IPS-15b (cell line): ENCODE measurements around the gene KANSL1.

Source experiments
- H3K27me3 ChIP-seq: one replicate; pipeline ENCODE4 v1.6.1; 2013; ENCODE audit warnings: low read length; ENCODE audit not compliant: control insufficient read depth, insufficient read depth
- H3K36me3 ChIP-seq: one replicate; pipeline ENCODE4 v1.6.1; 2013; ENCODE audit warnings: low read length; ENCODE audit not compliant: control insufficient read depth, insufficient read depth
- H3K4me1 ChIP-seq: one replicate; pipeline ENCODE4 v1.6.1; 2013; ENCODE audit warnings: mild to moderate bottlenecking, low read length; ENCODE audit not compliant: control insufficient read depth, insufficient read depth
- H3K4me3 ChIP-seq: one replicate; pipeline ENCODE4 v1.5.1; 2013; ENCODE audit warnings: low read depth, low read length
- H3K9ac ChIP-seq: one replicate; pipeline ENCODE4 v1.6.1; 2013; ENCODE audit warnings: low read depth, mild to moderate bottlenecking, low read length
- H3K9me3 ChIP-seq: one replicate; pipeline ENCODE4 v1.6.1; 2013; ENCODE audit warnings: mild to moderate bottlenecking, low read length; ENCODE audit not compliant: control insufficient read depth, insufficient read depth

Gene KANSL1

DNA sequence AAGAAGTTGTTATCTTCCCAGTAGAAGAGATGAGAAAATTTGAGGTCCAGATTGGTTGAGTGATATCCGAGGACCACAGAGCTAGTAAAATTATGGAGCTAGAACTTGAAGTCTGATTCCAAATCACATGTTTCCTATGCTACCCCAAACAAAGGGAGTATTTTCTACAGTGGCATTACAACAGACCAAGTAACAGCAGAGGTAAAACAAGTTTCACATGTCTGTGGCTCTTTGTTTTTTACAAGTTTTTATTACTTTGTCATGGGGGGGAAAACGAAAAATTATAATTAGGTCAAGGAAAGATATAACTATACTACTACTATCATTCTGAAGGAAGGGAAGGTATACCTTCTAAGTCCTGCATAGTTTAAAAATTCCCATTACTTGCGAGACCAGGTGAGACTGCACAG lies 49.4 kb downstream of the KANSL1 start:
- Histone ChIP-seq H3K9me3 (no peaks in the 10 kb centered on the region), H3K4me1 (peaks cover 4% of the 10 kb centered on the region), H3K27me3 (no peaks in the 10 kb centered on the region), H3K9ac (no peak overlapping the region), H3K36me3 (no peaks in the 10 kb centered on the region), H3K4me3 (no peak overlapping the region)

DNA sequence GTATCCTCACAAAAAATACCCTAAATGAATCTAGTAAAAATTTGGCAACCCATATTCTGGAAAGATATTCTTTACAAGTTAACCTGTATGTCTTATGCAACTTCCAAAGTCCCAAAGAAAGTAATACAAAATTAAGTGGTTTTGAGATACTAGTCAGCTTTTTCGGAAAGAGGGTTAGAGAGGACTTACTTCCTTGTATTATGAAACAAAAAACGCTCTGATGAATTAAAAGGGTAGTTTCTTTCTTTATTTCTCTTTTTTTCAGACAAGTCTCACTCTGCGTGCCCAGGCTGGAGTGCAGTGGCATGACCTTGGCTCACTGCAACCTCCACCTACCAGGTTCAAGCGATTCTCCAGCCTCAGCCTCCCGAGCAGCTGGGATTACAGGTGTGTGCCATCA lies 51.6 kb downstream of the KANSL1 start:
- Histone ChIP-seq H3K4me3 (no peak overlapping the region), H3K9me3 (no peaks in the 10 kb centered on the region), H3K9ac (no peak overlapping the region), H3K27me3 (no peaks in the 10 kb centered on the region), H3K36me3 (no peaks in the 10 kb centered on the region), H3K4me1 (peaks cover 2% of the 10 kb centered on the region)

DNA sequence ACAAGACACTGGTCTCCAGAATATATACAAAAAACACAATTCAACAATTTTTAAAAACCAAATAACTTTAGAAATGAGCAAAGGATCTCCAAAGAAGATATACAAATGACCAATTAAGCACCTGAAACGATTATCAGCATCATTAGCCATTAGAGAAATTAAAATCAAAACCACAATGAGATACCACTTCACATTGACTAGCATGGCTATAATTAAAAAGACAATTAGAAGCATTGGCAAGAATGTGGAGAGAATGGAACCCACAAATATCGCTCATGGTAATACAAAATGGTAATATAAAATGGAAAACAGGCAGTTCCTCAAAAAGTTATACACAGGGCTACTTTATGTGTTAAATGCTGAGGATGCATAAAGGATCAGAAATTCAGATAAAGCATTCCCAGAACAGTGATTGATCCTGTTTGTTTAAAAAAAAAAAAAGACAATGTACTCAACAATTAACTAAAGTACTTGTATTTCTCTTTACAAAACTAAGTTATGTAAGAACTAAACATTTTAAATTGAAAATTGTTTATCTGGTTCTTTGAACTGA lies 52.5 kb downstream of the KANSL1 start:
- H3K9ac ChIP-seq = no peak overlapping the region
- H3K4me1 ChIP-seq = peaks cover 2% of the 10 kb centered on the region
- no peaks in the 10 kb centered on the region for H3K27me3 ChIP-seq
- no peak overlapping the region for H3K4me3 ChIP-seq
- H3K36me3 ChIP-seq = no peaks in the 10 kb centered on the region
- no peaks in the 10 kb centered on the region for H3K9me3 ChIP-seq

DNA sequence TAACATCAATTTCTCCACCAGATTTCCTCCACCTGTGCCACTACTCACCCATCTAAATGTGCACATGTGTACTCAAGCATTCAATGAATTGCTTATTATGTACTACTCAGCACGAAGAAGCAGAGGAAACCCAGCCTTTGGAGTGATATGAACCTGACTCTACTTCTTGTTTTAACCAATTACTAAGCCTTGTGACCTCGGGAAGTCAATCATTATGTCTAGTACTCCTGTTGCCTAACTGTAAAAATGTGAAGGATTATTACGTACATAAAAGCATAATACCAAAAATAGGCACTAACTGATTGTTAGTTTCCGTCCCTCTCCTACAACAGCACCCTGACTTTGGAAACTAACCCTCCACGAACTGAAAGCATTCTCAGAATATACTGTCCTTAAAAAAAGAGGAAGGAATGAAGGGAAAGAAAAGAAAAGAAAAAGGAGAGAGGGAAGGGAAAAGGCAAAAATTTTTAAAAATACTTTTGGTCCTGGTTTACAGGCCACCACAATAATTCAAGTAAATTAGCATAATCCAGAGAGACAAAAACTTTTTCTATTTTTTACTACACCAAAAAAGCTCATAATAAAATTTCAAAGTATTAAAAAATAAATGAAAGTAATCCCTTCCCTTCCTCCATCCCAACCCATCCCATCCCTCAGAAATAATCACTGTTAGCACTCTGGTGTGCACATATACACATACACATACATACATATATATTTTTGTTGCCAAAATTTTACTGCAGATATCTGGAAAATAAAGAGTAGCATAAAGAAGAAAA lies 53.6 kb downstream of the KANSL1 start:
- no peaks in the 10 kb centered on the region for H3K4me1 ChIP-seq
- no peaks in the 10 kb centered on the region for H3K27me3 ChIP-seq
- H3K9ac ChIP-seq = no peak overlapping the region
- H3K4me3 ChIP-seq = no peak overlapping the region
- H3K36me3 ChIP-seq = no peaks in the 10 kb centered on the region
- H3K9me3 ChIP-seq = no peaks in the 10 kb centered on the region

DNA sequence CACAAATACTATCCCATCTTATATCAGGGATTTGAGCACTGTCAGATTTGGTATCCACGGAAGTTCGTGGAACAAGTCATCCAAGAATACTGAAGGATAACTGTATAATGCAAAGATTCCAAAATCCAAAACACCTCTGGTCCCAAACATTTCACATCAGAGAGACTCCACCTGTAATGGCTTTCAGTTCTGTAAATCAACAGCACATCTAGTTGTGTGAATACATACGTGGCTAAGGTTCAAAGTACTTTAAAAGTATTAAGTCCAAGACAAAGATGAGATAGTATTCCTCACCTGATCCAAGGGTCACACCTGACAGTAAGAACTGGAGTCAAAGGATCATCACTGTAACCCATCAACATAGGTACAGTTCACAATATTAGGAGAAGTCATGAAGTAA lies 54.8 kb downstream of the KANSL1 start:
- no peaks in the 10 kb centered on the region for H3K4me1 ChIP-seq
- H3K9ac ChIP-seq = no peak overlapping the region
- no peaks in the 10 kb centered on the region for H3K9me3 ChIP-seq
- no peak overlapping the region for H3K4me3 ChIP-seq
- no peaks in the 10 kb centered on the region for H3K36me3 ChIP-seq
- no peaks in the 10 kb centered on the region for H3K27me3 ChIP-seq

DNA sequence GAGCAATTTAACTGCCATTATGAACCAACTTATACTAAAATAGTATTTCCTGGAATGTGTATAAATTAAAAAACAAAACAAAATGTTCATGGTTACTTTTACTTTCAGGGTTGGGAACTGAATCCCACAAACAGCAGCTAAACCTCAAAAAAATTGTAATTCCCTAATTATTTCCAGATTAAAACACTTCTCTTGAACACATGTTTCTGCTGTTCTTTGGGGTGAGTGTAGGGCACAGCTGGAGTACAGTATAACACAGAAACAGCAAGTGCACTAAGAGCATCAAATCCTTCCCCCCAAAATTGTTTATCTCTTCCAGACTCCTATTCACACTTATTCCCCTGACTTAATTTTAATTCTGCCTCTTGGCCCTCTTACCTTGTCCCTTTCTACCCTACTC lies 56.4 kb downstream of the KANSL1 start:
- H3K27me3 ChIP-seq = no peaks in the 10 kb centered on the region
- no peaks in the 10 kb centered on the region for H3K9me3 ChIP-seq
- H3K36me3 ChIP-seq = no peaks in the 10 kb centered on the region
- H3K9ac ChIP-seq = no peak overlapping the region
- no peaks in the 10 kb centered on the region for H3K4me1 ChIP-seq
- no peak overlapping the region for H3K4me3 ChIP-seq

DNA sequence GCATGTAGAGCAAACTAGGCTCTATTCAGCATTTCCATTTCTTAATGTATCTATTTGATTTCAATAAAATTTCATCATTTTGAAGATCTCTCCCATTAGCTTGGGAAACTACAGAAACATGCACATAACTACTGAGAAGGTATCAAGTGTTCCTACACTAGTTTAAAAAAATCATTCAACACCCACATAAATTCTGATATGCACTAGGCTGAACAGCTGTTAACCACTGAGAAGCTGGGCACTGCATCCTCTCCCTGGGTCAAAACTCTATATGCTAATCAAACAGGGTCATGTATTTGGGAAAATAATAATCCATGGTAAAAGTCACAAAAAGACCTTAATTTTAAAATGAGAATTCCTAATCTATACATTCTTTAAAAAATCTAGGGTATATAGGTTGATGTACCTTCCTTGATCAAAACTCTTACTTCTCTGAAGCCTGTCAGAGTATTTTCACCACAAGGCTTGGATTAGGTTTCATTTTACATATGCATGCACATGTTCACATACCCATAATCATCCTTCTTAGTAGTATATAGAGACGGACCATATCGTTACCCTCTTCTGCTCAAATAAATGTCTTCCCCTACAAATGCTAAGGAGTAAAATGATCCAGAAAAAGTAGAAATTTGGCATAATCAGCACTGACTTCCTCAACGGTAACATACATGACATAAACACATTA lies 57.2 kb downstream of the KANSL1 start:
- Histone ChIP-seq H3K9me3 (no peaks in the 10 kb centered on the region), H3K36me3 (no peaks in the 10 kb centered on the region), H3K4me1 (peaks cover 5% of the 10 kb centered on the region)

DNA sequence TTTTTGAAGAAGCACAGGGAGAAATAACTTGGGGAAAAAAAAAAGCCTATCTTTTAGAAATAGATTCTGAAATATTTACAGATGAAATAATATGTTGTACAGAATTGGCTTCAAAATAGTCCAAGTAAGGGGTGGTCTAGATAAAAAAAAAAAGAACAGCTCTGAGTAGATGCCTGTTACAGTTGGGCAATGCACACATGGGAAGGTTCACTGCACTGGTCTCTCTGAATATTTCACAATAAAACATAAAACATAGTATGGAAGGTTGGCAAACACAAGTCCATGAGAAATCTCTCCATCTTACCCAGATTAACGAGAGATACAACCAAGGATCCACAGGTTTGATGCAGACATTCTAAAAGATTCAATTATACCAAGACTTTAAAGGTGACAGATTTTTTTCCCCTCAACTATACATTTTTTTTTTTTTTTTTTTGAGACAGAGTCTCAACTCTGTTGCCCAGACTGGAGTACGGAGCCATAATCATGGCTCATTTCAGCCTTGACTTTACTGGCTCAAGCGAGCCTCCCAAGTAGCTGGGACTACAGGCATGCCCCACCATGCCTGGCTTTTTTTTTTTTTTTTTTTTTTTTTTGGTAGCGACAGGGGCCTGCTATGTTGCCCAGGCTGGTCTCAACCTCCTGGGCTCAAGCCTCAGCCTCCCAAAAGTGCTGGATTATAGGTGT lies 58.0 kb downstream of the KANSL1 start:
- H3K4me3 ChIP-seq = no peak overlapping the region
- no peaks in the 10 kb centered on the region for H3K36me3 ChIP-seq
- peaks cover 12% of the 10 kb centered on the region for H3K4me1 ChIP-seq
- no peak overlapping the region for H3K9ac ChIP-seq
- H3K9me3 ChIP-seq = no peaks in the 10 kb centered on the region
- no peaks in the 10 kb centered on the region for H3K27me3 ChIP-seq

More for the DNA sequence above, 57.2 kb downstream of the KANSL1 start:
- no peak overlapping the region for H3K9ac ChIP-seq
- no peak overlapping the region for H3K4me3 ChIP-seq
- no peaks in the 10 kb centered on the region for H3K27me3 ChIP-seq

DNA sequence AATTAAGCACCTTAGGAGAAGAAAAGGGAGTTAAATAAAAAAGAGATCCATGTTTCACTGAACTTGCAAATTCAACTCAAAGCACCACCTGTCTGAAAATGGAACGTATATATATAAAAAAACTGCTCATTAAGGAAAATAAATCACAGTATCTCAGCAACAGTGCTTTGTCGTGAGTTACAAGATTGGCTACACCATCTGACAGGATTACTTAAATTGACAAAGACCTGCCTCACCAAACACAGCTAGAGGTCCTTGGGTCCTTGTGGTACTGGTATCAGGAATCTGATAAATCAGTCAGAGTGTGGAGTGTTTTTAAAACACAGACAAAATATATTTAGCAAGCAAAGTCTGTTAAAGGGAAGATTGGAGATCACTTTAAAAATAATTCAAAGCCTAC lies 63.9 kb downstream of the KANSL1 start:
- no peak overlapping the region for H3K9ac ChIP-seq
- H3K4me3 ChIP-seq = no peak overlapping the region

DNA sequence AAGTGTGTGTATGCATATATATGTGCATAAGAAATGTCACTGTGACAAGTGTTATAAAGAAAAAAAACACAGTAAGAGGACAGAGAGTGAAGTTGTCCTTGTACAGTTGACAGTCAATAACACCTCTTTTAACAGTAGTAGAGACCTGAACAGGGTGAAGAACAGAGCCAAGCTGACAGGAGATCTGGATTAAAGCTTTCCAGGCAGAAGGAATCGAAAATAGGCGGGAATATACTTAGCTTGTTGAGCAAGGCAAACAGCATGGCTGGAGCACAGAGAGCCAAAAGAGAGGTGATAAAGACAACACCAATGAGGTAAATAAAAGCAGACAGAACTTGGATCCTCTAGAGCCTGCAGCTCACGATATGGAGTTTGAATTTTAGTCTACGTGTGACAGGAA lies 64.8 kb downstream of the KANSL1 start:
- Histone ChIP-seq H3K9ac (no peak overlapping the region), H3K9me3 (no peaks in the 10 kb centered on the region), H3K4me1 (peaks cover 16% of the 10 kb centered on the region), H3K27me3 (no peaks in the 10 kb centered on the region), H3K36me3 (no peaks in the 10 kb centered on the region), H3K4me3 (no peak overlapping the region)

More for the DNA sequence above, 63.9 kb downstream of the KANSL1 start:
- Histone ChIP-seq H3K36me3 (no peaks in the 10 kb centered on the region), H3K9me3 (no peaks in the 10 kb centered on the region), H3K4me1 (peaks cover 16% of the 10 kb centered on the region), H3K27me3 (no peaks in the 10 kb centered on the region)

DNA sequence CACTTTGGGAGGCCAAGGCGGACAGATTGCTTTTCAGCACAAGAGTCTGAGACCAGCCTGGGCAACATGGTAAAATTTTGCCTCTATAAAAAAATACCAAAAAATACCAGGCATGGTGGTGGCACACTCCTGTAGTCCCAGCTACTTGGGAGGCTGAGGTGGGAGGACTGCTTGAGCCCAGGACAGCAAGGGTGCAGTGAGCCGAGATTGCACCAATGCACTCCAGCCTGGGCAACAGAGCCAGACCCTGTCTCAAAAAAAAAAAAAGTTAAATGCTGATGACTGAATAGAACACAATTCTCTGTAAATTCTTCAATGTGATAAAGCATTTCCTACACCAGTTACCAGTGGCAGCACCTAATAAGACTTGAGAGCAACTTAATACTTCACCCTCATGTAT lies 65.7 kb downstream of the KANSL1 start:
- Histone ChIP-seq H3K4me3 (no peak overlapping the region), H3K4me1 (peaks cover 16% of the 10 kb centered on the region), H3K9ac (no peak overlapping the region), H3K9me3 (no peaks in the 10 kb centered on the region), H3K27me3 (no peaks in the 10 kb centered on the region), H3K36me3 (no peaks in the 10 kb centered on the region)
